NAMALWA (cell line): Measurements from ENCODE around the gene ANOS1.
"Not testable (repeated sequence)": the region's sequence is repeated elsewhere in the genome, so short reads cannot be mapped to it uniquely, and the experiment has no call there.

Experiments
- DNase-seq: peaks from one replicate; pipeline ENCODE4 v3.0.0-alpha.2; 2015; ENCODE audit warnings: low spot score

Gene ANOS1

DNA sequence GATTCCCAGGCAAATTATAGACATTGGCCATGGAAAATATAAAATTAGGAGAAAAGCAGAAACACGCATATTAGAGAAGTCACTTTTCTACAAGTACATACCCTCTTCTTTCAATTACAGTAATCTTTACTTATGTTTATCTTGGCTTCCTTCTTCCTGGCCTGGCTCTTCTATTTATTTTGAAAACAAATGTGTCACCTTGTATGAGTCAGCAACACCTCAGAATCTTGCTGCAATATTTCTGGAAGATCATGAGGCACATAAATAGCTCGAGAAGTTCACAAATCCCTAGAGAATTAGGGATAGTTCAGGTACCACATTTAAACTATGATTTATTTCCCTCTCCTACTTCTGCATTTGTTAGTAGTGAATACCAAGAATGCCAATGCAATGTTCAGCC, 124.6 kb downstream of the ANOS1 start:
- no peak for DNase-seq

DNA sequence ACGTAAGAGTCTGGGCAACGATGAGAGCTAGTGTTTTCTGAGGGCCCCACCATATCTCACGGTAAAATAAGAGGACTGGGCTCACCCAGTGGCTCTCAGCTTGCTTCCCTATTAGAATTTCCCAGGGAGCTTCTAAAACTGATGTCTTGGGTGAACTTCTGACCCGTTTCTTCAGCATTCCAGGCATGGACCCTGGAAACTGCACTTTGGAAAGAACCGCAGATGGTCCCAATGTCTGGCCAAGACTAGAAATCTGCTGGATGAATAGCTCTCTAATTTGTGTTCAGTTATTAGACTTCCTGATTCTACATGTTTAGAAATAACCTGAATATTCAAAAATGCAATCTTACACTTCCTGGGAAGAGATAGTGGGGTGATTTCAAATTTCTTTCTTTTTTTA, 127.8 kb downstream of the ANOS1 start:
- DNase-seq = no peak

DNA sequence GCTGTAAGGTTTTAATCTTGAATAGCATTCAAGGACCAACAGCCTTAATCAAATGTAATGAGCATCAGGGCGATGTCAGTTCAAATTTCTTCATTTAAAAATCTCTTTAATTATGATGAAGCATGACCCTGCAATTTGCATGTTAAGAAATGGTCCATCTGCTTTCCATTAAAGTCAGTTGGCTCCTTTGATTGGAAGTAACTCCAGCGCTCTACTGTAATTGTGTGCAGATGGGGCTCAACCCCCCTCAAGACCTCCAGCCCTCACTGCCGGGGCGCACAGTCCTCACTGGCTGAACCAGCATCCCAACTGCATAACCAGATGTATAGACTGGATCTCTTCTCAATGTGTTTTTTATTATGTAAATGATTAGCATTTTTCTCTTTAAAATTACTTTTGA, 140.4 kb downstream of the ANOS1 start:
- DNase-seq = no peak

DNA sequence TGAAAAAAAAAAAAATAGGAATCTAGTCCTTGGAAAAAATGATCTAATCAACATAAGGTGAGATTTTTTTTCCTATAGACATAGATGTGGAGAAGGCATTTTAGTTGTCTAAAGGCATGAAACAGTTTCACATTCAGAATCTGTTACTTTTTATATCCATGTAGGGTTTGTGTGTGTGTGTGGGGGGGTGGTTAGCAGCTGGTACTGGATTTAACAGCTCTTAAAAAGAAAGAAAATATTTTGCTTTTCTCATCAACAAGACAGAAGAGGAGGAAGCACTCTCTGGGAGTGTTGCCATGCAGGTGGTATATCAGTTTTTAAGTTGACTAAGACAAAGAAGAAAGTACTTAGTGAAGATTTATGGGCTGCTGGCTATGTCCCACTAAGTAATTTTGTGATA, 145.0 kb downstream of the ANOS1 start:
- DNase-seq = no peak

DNA sequence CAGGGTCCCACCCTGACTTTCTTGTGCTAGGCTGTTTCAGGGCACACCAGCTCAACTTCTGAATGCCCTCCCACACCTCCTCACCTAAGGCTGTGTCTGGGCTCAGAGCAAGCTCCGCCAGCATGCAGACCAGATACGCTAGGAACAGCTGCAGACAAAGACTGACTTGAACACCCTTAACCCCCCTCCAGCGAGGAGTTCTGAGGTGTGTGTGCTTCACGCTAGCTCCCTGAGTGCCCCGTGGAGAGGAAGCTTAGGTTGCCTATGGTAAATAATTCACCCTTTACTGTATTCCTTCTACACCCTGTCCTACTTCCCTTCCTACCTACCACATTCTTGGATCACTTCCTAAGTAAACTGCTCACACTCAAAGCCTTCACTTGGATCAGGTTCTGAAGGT, 152.3 kb downstream of the ANOS1 start:
- no peak for DNase-seq

DNA sequence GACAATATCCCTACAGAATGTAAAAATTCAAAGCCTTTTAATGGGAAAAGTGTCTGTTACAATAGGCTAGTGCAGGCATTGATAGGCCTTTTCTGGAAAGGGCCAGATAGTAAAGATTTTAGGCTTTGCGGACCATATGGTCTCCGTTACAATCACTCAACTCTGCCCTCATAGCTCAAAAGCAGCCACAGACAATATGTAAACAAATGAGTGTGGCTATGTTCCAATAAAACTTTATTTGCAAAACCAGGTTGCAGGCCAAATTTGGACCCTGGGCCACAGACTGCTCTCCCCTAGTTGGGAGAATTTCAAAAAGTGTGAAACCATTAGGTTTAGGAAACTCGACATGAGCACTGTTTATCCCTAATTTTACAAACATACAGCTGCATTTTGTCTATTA, 155.1 kb downstream of the ANOS1 start:
- DNase-seq = no peak

DNA sequence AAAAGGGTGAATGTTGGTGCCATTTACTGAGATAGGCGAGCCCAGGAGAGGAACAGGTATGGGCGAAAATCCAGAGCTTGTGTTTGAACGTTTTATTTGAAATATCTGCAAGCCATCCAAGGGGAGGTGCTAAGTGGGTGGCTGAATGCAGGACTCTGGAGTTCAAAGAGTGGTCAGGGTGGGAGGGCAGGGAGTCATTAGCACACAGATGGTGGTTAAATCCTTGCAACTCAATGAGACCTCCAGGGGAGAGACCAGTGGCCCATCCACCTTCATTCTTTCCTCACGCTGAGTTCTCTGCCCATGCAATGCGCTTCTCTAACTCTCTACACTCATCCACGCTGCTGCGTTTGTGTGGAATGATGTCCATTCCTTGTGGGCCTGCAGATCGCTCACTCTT, 166.2 kb downstream of the ANOS1 start:
- DNase-seq = no peak

DNA sequence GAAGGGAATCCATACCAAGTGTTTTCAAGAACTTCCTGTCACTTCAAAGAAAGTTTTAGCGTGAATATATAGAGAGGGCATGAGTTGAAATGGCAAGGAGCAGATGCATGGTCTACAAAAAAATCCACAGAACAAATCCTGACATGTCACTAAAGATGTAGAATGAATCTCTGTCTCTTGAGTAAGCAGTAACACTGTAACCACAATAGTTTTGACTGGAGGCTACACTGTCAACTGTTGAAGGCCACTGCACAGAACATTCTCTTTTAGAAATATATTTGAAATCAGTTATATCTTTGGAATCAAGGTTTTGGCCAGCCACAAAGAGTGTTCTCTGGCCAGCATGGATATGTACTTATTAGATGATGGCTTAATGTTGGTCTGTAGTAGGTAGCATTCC, 183.5 kb downstream of the ANOS1 start:
- DNase-seq = no peak

DNA sequence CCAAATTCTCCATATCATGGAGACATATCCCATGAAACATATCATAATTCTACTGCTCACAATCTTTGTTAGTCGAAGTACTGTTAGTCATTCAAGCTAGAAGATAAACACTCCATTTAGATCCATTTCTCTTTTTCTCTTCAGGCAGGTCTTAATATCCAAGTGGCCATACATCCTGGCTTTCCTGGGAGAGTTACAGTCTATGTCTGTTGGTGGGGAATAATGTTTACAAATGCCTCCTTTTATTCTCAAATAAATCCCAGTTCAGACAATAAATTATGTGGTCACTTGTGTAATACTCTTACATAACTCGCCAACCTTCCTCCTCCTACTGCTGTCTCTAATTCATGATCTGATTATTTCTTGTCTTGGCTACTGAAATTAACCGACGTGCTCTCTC, 185.2 kb downstream of the ANOS1 start:
- no peak for DNase-seq

DNA sequence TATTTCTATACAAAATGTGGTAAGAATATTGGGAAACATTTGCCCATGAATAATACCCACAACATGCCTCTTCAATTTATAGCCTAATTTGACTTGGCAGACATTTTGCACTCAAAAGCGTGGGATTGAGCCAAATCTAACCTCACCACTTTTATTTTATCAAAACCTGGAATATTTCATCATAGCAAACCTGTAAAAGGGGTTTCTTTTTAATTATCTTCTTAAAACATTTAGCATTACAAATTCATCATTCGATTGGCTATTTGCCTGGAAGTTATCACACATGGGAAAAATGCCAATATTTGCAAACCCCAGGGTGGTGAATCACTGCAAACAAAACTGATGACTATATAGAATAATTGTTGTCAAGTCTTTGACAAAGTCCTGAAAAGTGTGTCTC, 211.1 kb downstream of the ANOS1 start:
- no peak for DNase-seq

DNA sequence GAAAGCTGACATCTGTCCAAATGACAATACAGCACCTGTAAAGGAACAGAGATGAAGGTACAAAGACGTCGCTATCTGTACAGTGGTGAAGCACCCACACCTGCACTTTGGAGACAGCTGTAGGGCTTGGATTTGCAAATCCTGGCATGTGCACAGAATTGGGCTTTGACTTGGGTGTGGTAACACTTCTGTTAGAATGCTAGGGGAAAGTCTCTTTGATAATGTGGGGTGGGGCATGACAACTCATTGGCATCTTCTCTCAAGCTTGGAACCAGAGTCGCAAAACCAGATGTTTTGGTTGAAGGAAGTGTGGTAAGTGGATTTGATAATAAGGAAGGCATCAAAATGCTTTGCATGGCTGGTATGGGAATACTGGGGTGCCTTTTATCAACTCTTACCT, 211.8 kb downstream of the ANOS1 start:
- DNase-seq = no peak

DNA sequence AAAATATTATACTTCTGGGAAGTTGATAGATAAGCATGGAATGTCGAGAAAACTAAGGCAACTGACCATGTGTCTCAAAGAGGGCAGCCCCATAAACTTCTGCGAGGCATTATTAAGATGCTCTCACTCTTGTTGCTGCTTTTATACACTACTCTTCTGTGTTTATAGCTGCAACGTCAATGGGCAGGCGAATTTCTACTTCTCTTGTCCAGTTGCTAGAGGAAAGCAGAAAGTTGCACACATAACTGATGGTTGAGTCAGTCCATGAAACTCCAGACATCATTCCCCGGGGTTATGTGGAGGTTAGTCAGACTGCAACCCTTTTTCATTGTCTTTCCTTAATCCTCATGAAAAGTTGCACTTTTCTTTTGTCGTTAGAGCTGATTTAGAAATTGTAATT, 227.5 kb downstream of the ANOS1 start:
- no peak for DNase-seq

DNA sequence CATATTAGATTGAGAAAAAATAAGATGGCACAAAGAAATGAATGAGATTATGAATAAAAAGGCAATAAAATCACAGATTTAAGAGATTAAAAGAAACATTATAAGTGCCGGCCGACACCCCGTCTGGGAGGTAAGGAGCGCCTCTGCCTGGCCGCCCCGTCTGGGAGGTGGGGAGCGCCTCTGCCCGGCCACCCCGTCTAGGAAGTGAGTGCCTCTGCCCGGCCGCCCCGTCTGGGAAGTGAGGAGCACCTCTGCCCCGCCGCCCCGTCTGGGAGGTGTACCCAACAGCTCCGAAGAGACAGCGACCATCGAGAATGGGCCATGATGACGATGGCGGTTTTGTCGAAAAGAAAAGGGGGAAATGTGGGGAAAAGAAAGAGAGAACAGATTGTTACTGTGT, 229.8 kb downstream of the ANOS1 start:
- DNase-seq = not testable (repeated sequence)

DNA sequence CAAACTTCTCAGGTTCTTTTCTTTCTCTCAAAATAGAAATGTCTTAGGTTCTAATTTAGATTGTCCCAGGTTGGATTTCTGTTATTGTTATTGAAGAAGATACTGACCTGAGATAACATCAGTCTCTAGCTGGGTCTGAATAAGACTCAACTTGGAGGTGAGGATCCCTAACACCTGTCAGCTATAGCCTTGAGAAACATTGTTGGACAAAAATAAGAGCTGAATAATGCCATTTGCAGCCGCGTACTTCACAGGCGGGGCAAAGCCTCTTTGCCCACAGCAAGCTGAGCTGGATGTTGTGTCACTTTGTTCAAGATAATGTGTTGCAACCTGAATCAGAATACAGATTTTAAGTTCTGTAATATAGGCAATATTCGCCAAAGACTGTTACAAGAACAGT, 231.7 kb downstream of the ANOS1 start:
- DNase-seq = no peak

DNA sequence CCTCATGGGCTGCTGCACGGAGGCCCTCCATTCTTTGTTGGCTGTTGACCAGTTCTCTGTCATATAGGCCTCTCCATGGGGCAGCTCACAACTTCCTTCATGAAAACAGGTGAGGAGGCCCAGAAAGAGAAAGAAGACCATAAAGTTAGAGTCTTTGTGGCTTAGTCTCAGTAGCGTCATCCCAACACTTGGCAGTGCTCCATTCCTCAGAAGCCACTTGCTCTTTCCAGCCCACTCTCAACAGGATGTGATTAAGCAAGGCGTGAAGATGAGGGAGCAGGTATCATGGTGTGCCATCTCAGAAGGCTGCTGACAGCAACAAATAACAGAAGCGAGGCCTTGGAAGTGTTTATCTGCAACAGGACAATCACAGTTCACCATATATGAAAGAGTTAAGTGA, 236.9 kb downstream of the ANOS1 start:
- DNase-seq = not testable (repeated sequence)

DNA sequence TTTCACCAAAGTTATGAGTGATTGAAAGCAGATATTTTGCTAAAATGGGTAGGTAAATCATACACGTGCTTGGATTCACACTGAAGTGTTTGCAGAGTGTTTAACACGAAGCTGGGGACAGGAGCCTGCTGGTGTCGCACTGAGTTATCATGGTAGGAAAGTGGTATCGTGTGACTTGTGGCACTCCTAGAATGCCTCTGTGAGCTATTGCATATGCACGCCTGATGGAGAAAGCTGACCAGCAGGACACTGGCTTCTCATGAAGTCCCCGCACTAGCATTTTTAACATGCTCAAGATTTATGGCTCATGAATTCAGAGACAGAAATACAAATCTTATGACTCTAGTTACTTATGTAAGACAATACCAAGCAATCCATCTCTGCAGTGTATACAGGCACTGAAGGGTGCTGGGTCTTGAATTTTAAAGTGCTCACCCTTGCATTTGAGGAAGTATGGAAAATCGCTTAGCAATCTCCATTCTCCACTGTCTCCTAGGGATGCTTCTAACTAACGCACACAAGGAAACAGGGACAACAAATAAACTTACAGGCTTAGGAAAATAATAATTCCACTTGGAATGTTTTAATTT, 247.5 kb downstream of the ANOS1 start:
- no peak for DNase-seq
